Trophoblast cell (in vitro differentiated cells and primary cell): ENCODE measurements around the gene FOXC1.

Source experiments
- DNase-seq, 2 donors: peaks; one replicate each; pipeline ENCODE4 v3.0.0-alpha.2; 2016
- H2AFZ ChIP-seq: 2 replicates; pipeline ENCODE4 v1.6.1; 2013; ENCODE audit warnings: low read length, moderate library complexity, mild to moderate bottlenecking; ENCODE audit not compliant: insufficient read depth, poor library complexity
- H2AK5ac ChIP-seq: 2 replicates; pipeline ENCODE4 v1.6.1; 2013; ENCODE audit warnings: mild to moderate bottlenecking, low read length
- H2BK120ac ChIP-seq: 2 replicates; pipeline ENCODE4 v1.6.1; 2013; ENCODE audit warnings: low read length, mild to moderate bottlenecking, moderate library complexity; ENCODE audit not compliant: insufficient read depth, poor library complexity
- H2BK12ac ChIP-seq: 2 replicates; pipeline ENCODE4 v1.6.1; 2013; ENCODE audit warnings: mild to moderate bottlenecking, low read length, moderate library complexity
- H2BK5ac ChIP-seq: 2 replicates; pipeline ENCODE4 v1.6.1; 2013; ENCODE audit warnings: low read length, low read depth, moderate library complexity, mild to moderate bottlenecking; ENCODE audit not compliant: poor library complexity
- H3K14ac ChIP-seq: 2 replicates; pipeline ENCODE4 v1.6.1; 2013; ENCODE audit warnings: mild to moderate bottlenecking, low read length
- H3K18ac ChIP-seq: 2 replicates; pipeline ENCODE4 v1.6.1; 2013; ENCODE audit warnings: mild to moderate bottlenecking, low read length
- H3K23ac ChIP-seq: 2 replicates; pipeline ENCODE4 v1.6.1; 2013; ENCODE audit warnings: low read length
- H3K27ac ChIP-seq: 2 replicates; pipeline ENCODE4 v1.5.1; 2013; ENCODE audit warnings: low read depth, mild to moderate bottlenecking, inconsistent platforms, low read length, moderate library complexity
- H3K27me3 ChIP-seq: 2 replicates; pipeline ENCODE4 v1.6.1; 2013; ENCODE audit warnings: inconsistent platforms, mild to moderate bottlenecking, low read length, moderate library complexity; ENCODE audit not compliant: insufficient read depth
- H3K36me3 ChIP-seq, 2 experiments: 1 replicate in 1 of 2; 2 replicates in 1 of 2; pipeline ENCODE4 v1.6.1; 2013; ENCODE audit warnings: low read length in 2 of 2, mild to moderate bottlenecking in 2 of 2, moderate library complexity in 1 of 2; ENCODE audit not compliant: insufficient read depth in 2 of 2, control insufficient read depth in 1 of 2
- H3K4ac ChIP-seq: 2 replicates; pipeline ENCODE4 v1.6.1; 2013; ENCODE audit warnings: low read depth, mild to moderate bottlenecking, low read length, moderate library complexity
- H3K4me1 ChIP-seq, 2 experiments: 1 replicate in 1 of 2; 2 replicates in 1 of 2; pipeline ENCODE4 v1.6.1; 2013; ENCODE audit warnings: low read length in 2 of 2, mild to moderate bottlenecking in 2 of 2, moderate library complexity in 1 of 2; ENCODE audit not compliant: insufficient read depth in 2 of 2, control insufficient read depth in 1 of 2
- H3K4me2 ChIP-seq: 2 replicates; pipeline ENCODE4 v1.6.1; 2013; ENCODE audit warnings: inconsistent platforms, mild to moderate bottlenecking, low read length, moderate library complexity
- H3K4me3 ChIP-seq: 2 replicates; pipeline ENCODE4 v1.5.1; 2013; ENCODE audit warnings: mild to moderate bottlenecking, low read depth, low read length, inconsistent platforms
- H3K79me1 ChIP-seq: one replicate; pipeline ENCODE4 v1.6.1; 2013; ENCODE audit warnings: low read length
- H3K79me2 ChIP-seq: 2 replicates; pipeline ENCODE4 v1.6.1; 2013; ENCODE audit warnings: low read length, mild to moderate bottlenecking; ENCODE audit not compliant: control insufficient read depth, insufficient read depth, poor library complexity
- H3K9ac ChIP-seq: 2 replicates; pipeline ENCODE4 v1.6.1; 2013; ENCODE audit warnings: mild to moderate bottlenecking, low read length
- H3K9me3 ChIP-seq: 2 replicates; pipeline ENCODE4 v1.6.1; 2013; ENCODE audit warnings: low read depth, mild to moderate bottlenecking, control low read depth, inconsistent platforms, low read length; ENCODE audit not compliant: insufficient read depth
- H4K12ac ChIP-seq: 2 replicates; pipeline ENCODE4 v1.6.1; 2013; ENCODE audit warnings: low read depth, mild to moderate bottlenecking, low read length, moderate library complexity
- H4K8ac ChIP-seq: 2 replicates; pipeline ENCODE4 v1.6.1; 2013; ENCODE audit warnings: low read depth, mild to moderate bottlenecking, low read length, moderate library complexity
- H4K91ac ChIP-seq: one replicate; pipeline ENCODE4 v1.6.1; 2013; ENCODE audit warnings: low read depth, mild to moderate bottlenecking, low read length, moderate library complexity
- WGBS: extraction: QIAGEN DNeasy Blood & Tissue Kit; methylation state at CpG from one replicate; pipeline ENCODE4 v1.1.7; 2013; ENCODE audit warnings: missing lambda C conversion rate; ENCODE audit not compliant: insufficient read length, insufficient coverage; ENCODE audit errors: extremely low coverage; 5-methylcytosine and 5-hydroxymethylcytosine counted together

FOXC1 gene

GRCh38 chr6:1597924-1598323 is 11.8 kb upstream of the FOXC1 start:
- Histone ChIP-seq H3K27ac (no peak overlapping the region), H3K9ac (no peak overlapping the region), H3K23ac (no peak overlapping the region), H3K36me3 (no peaks in the 10 kb centered on the region), H3K4ac (no peak overlapping the region), H3K27me3 (no peaks in the 10 kb centered on the region), H2AFZ (no peak overlapping the region), H4K91ac (no peak overlapping the region), H3K79me2 (no peaks in the 10 kb centered on the region), H2BK5ac (no peak overlapping the region), H2BK120ac (no peak overlapping the region), H3K79me1 (no peaks in the 10 kb centered on the region), H3K4me1 (peaks cover 0 to 2% of the 10 kb centered on the region in 2 experiments), H4K8ac (no peak overlapping the region), H3K18ac (no peak overlapping the region), H2AK5ac (no peak overlapping the region), H3K9me3 (peaks cover 5% of the 10 kb centered on the region), H2BK12ac (no peak overlapping the region), H3K4me2 (no peak overlapping the region), H3K4me3 (no peak overlapping the region), H4K12ac (no peak overlapping the region), H3K14ac (no peak overlapping the region)
- DNase-seq: peak; percentile 30 to 68
- WGBS: no CpG with 5 or more reads among the region's 5 CpGs

DNA sequence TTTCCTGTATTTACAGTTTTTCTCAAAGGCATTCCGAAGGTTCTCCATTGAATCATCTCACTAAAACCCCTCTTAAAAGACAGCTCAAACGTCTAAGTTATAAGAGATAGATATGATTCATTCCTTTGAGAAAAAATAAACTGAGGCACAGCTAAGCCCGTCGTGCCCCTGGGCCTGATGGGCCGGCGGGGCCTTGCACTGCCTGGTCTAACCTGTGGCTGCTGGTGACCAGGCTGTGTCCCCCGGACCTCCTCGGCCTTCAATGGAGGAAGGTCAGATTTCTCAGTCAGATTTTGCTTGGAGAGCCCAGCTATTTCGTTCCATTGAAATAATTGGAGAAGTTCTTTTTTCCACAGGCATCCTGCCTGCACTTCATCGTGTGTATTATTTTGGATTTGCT is 11.3 kb upstream of the FOXC1 start:
- Histone ChIP-seq H2BK12ac (no peak overlapping the region), H3K9ac (no peak overlapping the region), H3K27ac (no peak overlapping the region), H3K27me3 (no peaks in the 10 kb centered on the region), H3K4ac (no peak overlapping the region), H3K23ac (no peak overlapping the region), H2BK120ac (no peak overlapping the region), H3K36me3 (no peaks in the 10 kb centered on the region), H2AK5ac (no peak overlapping the region), H3K4me1 (peaks cover 0 to 2% of the 10 kb centered on the region in 2 experiments), H3K14ac (no peak overlapping the region), H2BK5ac (no peak overlapping the region), H4K91ac (no peak overlapping the region), H3K4me2 (no peak overlapping the region), H4K8ac (no peak overlapping the region), H3K79me2 (no peaks in the 10 kb centered on the region), H2AFZ (no peak overlapping the region), H3K18ac (no peak overlapping the region), H3K79me1 (no peaks in the 10 kb centered on the region), H4K12ac (no peak overlapping the region), H3K9me3 (peaks cover 5% of the 10 kb centered on the region), H3K4me3 (no peak overlapping the region)
- no CpG with 5 or more reads among the region's 10 CpGs for WGBS
- no peak for DNase-seq

- H4K91ac ChIP-seq: no peak overlapping the region
- no peak overlapping the region for H2BK5ac ChIP-seq
- no peak overlapping the region for H2AFZ ChIP-seq
- DNase-seq: no peak
- no peaks in the 10 kb centered on the region for H3K79me1 ChIP-seq
- H4K12ac ChIP-seq: no peak overlapping the region
- WGBS: no CpG with 5 or more reads among the region's 24 CpGs
- H2BK120ac ChIP-seq: no peak overlapping the region
- no peak overlapping the region for H3K4me3 ChIP-seq
- H2AK5ac ChIP-seq: no peak overlapping the region
- H3K27ac ChIP-seq: no peak overlapping the region
- no peak overlapping the region for H3K4ac ChIP-seq
- H3K36me3 ChIP-seq: no peaks in the 10 kb centered on the region
- no peak overlapping the region for H4K8ac ChIP-seq
- no peak overlapping the region for H3K4me2 ChIP-seq
- no peak overlapping the region for H3K18ac ChIP-seq
- no peak overlapping the region for H3K23ac ChIP-seq
- no peaks in the 10 kb centered on the region for H3K79me2 ChIP-seq
- H3K4me1 ChIP-seq: peaks cover 0 to 2% of the 10 kb centered on the region in 2 experiments
- H3K14ac ChIP-seq: no peak overlapping the region
- peaks cover 5% of the 10 kb centered on the region for H3K9me3 ChIP-seq
- H3K9ac ChIP-seq: no peak overlapping the region
- H2BK12ac ChIP-seq: no peak overlapping the region
- H3K27me3 ChIP-seq: peaks cover 4% of the 10 kb centered on the region
Measured at GRCh38 chr6:1598886-1599285, 10.8 kb upstream of the FOXC1 start.

DNA sequence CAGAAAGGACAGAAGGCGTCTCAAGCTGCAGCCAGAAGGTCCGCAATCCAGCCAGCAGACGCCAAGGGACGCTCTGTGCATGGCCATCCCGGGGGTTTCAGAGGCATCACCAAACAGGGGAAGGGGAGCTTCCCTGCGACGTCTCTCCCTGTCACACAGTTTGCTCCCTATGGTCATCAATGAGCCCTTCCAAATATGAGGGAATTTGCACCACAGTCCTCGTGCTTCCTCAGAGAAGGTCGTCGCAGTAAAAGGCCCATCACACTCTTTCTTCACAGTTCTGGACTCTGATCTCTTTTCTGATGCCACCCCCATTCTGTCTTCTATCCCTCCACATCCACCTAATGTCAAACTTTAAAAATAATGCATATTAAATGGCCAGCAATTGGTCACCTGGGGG is 10.2 kb upstream of the FOXC1 start:
- H3K79me1 ChIP-seq: no peaks in the 10 kb centered on the region
- H3K14ac ChIP-seq: no peak overlapping the region
- peaks cover 8% of the 10 kb centered on the region for H3K27me3 ChIP-seq
- no peak overlapping the region for H2BK12ac ChIP-seq
- H3K36me3 ChIP-seq: no peaks in the 10 kb centered on the region
- H2AFZ ChIP-seq: no peak overlapping the region
- no peak overlapping the region for H4K12ac ChIP-seq
- H2BK120ac ChIP-seq: no peak overlapping the region
- no peak overlapping the region for H3K4me3 ChIP-seq
- no peak overlapping the region for H2AK5ac ChIP-seq
- H3K23ac ChIP-seq: no peak overlapping the region
- no peaks in the 10 kb centered on the region for H3K79me2 ChIP-seq
- no peak overlapping the region for H4K91ac ChIP-seq
- no peak overlapping the region for H2BK5ac ChIP-seq
- WGBS: no CpG with 5 or more reads among the region's 10 CpGs
- no peak overlapping the region for H3K4me2 ChIP-seq
- no peak overlapping the region for H3K4ac ChIP-seq
- no peak overlapping the region for H3K18ac ChIP-seq
- H3K4me1 ChIP-seq: peaks cover 4 to 5% of the 10 kb centered on the region in 2 experiments
- no peak overlapping the region for H3K27ac ChIP-seq
- no peak for DNase-seq
- H4K8ac ChIP-seq: no peak overlapping the region
- H3K9ac ChIP-seq: no peak overlapping the region
- H3K9me3 ChIP-seq: peaks cover 4% of the 10 kb centered on the region
